ENCODE data around the gene RALGPS1.

GRCh38 chr9:127065592-127065991 lies 151.0 kb downstream of the RALGPS1 start:
- no peak for TF ChIP-seq SUZ12 (IDR thresholded peaks at IDR 0.05)
- no peak for TF ChIP-seq ZNF384 (IDR thresholded peaks at IDR 0.05)
- TF ChIP-seq ELF4 (IDR thresholded peaks at IDR 0.05) = no peak
- no peak for TF ChIP-seq BHLHE40 (IDR thresholded peaks at IDR 0.05; ENCODE audit: borderline replicate concordance)
- TF ChIP-seq SP1 (IDR thresholded peaks at IDR 0.05) = no peak
- TF ChIP-seq NFRKB (IDR thresholded peaks at IDR 0.05) = no peak
- no peak for TF ChIP-seq FOXK2 (IDR thresholded peaks at IDR 0.05)
- no peak for TF ChIP-seq HDGF (IDR thresholded peaks at IDR 0.05; ENCODE audit: borderline replicate concordance)
- no peak for TF ChIP-seq CTBP1 (IDR thresholded peaks at IDR 0.05; ENCODE audit: borderline replicate concordance)
- TF ChIP-seq FOXM1 (IDR thresholded peaks at IDR 0.05; ENCODE audit: borderline replicate concordance) = no peak
- no peak for TF ChIP-seq ARNT (IDR thresholded peaks at IDR 0.05)

Measured in HEK293T (cell line).